NOMO-1 (cell line): ENCODE results near the gene UBP1.
"Not testable (repeated sequence)": the region's sequence is repeated elsewhere in the genome, so short reads cannot be mapped to it uniquely, and the experiment has no call there.

ENCODE experiments used
- DNase-seq, 2 experiments: peaks; one replicate each; lab custom pipeline; 2025; ENCODE audit not compliant: unreplicated experiment in 2 of 2; lab: John Stamatoyannopoulos, UW

Gene UBP1

DNA sequence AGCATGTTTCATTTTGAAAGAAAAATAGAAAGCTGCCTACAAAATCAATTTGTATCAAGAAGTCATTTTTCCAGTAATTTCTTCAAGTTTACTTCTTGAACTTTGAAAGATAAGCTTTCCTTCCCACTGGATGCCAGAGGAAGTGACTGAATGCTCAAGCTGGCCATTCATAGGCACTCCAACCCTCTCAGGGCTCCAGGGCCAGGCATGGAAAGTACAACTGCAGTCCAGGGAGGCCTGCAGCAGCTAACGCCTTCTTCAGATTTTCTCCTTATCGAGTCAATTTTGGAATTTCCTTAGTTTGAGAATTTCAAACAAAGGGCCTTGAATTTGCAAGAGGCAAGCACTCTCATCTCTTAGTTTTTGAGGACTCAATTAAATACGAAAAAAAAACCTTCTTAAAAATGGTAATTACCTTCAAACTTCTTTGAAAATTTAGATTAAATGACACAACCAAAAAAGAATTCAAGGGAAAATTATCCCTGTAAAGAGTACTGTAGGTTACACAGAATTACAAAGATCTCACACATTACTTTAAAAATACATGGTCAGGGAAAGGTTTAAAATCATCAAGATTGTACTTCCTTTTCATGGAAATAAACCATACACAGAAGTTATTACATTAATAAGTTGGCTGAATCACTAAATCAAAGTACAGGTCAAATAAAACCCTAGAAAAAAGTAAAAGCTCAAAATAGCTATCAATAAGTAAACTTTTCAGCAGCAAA lies 2.5 kb downstream of the UBP1 start:
- DNase-seq: peak in 1 of 2 experiments; percentile 9

DNA sequence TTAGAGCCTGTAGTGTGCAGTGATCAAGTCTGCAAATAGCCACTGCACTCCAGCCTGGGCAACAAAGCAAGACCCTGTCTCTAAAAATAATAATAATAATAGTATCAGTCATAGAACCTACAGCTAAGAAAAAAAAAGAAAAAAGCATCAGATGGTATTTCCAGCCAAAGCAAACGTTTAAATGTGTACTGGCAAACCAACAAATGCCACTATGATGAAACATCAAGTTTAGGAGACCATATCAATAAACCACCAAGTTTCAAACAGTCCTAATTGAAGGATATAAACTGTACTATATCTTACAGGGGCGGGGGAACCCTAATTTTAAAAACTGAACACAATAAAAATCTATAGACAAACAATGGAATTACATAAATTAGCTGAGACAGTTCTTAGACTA lies 6.4 kb downstream of the UBP1 start:
- no peak for DNase-seq

DNA sequence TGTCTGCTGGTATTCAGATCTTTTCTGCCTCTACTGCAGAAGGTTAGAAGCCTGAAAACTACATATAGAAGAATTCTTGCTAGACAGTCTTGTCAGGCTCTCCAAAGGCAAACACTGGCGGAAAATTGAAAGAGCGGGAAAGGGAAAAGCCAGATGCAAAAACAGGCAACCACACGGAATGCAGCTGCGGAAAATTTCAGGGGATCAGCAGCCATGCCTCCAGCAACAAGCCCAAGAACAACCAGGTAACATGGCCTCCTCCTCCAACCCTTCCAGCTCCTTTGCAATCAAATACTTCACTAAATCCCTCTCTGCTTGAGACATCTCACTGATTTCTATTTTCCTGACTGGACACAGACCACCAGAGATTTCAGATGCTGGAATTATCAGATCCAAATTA lies 9.6 kb downstream of the UBP1 start:
- DNase-seq: no peak

DNA sequence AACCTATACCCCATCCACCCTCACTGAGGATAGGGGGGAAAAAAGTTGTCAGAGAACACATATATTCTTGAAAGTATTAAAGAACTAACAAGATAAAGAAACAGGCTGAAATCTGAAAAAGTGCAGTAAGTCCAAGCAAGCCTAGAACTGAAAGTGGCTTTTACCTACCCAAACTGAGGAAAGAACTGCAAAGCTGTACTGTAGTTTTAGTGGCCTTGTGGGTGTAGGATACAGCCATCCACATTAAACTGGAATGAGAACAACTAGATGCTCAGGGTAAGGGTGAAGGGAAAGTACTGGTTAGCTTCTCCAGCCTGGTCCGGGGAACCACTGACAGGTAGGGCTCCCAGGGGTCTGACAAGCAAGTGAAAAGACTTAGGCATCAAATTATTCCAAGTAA lies 10.1 kb downstream of the UBP1 start:
- no peak for DNase-seq

DNA sequence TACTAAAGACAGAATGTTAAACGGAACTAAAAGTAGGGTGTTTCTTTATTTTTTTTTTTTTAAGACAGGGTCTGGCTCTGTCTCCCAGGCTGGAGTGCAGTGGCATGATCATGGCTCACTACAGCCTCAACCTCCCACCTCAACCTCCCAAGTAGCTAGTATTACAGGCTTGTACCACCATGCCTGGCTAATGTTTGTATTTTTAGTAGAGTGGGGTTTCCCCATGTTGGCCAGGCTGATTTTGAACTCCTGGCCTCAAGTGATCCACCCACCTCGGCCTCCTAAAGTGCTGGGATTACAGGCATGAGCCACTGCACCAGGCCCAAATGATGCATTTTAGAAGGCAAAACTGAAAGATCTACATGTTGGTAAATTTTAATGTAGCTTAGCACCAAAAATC lies 10.9 kb downstream of the UBP1 start:
- DNase-seq: not testable (repeated sequence)

DNA sequence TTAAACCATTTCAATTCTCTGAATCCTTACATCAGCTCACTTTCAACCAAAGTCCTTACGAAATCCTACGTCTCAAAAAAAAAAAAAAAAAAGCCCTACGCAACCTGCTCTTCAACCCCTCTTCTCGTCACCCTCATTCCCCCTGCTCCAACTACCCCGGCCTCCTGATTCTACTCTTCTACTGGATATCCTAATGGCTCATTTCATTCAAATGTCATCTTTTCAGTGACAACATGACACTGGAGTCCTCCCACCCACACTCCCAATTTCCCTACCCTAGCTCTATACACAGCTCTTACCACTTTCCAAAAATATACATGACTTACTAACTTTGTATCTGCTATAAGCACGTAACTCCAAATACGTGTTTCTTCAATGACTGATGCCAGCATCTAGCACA lies 11.5 kb downstream of the UBP1 start:
- peak in 1 of 2 experiments; percentile 60 for DNase-seq

DNA sequence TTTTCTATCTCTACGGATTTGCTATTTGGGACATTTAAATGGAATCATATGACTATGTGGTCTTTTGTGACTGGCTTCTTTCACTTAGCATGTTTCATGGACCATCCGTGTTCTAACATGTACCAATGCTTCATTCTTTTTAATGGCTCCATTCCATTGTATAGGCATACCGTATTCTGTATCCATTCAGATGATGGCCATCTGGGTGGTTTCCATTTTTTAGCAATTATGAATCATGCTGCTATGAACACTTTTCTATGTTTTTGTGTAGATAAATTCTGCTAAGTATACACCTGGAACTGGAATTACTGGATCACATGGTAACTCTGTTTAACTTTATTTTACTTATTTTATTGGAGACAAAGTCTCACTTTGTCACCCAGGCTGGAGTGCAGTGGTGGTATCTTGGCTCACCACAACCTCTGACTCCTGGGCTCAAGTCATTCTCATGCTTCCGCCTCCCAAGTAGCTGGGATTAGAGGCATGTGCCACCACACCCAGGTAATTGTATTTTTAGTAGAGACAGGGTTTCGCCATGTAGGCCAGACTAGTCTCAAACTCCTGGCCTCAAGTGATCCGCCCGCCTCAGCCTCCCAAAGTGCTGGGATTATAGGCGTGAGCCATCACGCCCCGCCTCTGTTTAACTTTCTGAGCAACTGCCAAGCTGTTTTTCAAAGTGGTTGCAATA lies 13.4 kb downstream of the UBP1 start:
- no peak for DNase-seq

DNA sequence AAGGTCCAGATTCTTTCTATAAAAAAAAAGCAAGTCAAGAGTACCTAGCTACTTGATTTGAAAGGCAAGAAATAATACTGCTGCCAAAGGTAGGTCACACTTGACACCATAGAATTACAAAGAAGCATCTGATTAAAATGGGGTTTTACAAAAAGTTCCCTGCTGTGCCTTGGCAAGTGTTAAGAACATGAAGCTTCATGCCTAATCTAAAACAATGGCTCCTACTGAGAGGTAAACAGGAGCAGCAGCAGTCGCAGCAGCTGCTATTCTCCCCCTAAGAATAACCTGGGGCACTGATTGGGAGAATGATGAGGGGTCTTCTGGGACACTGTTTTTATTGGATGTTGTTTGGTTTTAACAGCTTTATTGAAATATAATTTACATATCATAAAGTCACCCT lies 14.1 kb downstream of the UBP1 start:
- DNase-seq: no peak

DNA sequence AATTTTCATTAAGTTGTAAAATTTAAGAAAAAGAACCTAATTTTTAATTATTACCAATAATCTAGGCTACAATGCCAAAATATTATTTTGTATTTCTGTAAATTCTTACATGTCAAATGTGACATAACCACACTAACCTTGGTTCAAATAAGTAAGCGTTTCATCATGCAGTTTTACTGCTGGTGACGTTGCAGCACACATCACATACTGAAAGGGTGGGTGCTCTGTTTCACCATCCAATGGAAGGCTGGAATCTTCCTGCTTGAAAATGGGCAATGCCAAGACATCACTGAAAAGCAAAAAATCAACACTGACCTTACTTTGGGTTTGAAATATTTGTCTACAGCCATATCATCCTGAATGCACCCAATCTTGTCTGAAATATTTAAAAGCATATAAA lies 14.8 kb downstream of the UBP1 start:
- peak in 1 of 2 experiments; percentile 35 for DNase-seq

DNA sequence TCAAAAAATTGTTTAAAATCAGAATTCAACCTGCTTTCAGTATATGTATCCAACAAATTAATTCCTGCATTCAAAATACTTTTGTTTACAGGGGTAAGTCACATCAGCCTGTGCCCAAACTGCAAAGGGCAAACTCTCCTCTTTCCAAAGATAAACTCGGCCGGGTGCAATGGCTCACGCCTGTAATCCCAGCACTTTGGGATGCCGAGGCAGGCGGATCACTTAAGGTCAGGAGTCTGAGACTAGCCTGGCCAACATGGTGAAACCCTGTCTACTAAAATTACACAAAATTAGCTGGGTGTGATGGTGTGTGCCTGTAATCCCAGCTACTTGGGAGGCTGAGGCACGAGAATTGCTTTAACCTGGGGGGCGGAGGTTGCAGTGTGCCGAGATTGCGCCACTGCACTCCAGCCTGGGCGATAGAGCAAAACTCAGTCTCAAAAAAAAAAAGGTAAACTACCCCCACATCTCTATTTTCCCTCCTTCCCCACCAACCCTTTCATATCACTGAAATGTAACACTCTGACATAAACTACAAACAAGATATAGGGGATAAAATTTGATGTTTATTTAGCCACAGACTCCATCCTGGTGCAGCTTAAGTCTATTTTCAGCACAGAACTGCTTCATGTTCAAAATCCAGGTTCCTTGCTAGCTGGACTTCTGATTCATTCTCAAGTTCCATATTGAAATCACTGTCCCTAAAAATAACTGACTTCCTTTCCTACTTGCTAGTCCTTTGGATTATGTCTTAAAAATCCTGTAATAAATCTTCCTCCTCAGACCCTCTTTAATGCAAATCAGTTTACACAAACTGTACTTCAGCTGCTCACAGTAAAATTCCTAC lies 15.4 kb downstream of the UBP1 start:
- no peak for DNase-seq

DNA sequence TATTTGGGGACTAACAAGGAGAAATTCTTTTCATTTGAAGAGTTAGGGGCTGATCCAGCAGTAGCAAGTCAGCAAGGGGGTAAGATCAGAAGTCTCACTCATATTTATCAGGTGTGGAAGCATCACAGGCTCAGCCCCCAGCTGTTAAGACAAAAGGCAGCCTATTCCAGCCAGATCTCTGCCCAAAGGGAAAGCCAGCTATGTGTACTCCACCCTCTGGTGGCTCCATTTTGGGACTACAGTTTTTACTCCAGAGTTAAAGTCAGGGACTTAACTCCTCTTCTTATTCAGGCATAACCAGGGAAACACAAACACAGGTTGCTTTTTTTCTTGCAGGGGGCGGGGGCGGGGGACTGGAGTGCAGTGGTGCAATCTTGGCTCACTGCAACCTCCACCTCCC lies 19.2 kb downstream of the UBP1 start:
- DNase-seq: no peak

DNA sequence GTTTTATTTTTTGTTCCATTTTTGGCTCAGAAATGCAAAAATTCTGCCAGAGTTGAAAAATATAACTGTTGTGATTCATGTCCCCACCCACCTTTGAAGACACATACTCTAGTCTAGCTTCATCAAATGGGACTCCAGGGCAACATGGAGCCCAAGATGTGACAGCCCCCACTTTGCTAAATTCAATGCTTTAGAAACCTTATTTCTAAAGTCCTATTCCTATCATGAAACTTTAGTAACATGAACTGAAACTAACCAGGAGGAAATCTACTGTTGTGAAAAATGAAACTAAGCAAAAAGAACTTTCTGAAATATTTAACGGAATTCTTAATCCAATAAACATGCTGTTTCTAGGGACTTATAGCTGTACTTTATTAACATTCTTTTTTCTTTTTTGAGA lies 20.3 kb downstream of the UBP1 start:
- peak in 1 of 2 experiments; percentile 75 for DNase-seq

DNA sequence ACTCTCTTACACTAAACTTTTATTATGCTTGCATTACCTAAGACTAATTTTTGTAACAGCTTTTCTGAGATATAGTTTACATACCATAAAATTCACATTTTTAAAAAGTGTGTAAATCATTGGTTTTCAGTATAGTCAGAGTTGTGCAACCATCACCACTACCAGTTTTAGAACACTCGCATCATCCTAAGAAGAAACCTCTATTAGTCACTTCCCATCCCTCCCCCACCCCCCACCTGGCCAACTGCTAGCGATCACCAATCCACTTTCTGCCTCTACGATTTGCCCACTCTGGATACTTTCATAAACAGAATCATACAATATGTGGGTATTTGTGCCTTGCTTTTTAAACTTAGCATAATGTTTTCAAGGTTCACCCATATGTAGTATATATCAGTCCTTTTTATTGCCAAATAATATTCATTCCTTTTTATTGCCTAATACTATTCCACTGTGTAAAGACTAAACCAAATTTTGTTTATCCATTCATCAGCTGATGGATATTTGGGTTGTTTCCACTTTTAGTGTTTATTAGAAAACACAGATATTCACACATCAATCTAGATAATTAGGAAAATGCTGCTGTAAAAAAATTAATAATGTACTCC lies 23.0 kb downstream of the UBP1 start:
- peak; percentile 38 to 75 for DNase-seq

DNA sequence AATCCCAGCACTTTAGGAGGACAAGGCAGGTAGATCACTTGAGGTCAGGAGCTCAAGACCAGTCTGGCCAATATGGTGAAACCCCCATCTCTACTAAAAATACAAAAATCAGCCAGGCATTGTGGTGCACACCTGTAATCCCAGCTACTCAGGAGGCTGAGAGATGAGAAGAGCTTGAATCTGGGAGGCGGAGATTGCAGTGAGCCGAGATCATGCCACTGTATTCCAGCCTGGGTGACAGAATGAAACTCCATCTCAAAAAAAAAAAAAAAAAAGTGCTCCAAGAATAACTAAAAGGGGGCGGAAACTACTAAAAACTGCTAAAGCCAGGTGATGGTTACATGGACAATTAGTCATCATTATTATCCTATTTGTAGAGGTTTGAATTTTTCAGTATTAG lies 29.4 kb downstream of the UBP1 start:
- not testable (repeated sequence) for DNase-seq

DNA sequence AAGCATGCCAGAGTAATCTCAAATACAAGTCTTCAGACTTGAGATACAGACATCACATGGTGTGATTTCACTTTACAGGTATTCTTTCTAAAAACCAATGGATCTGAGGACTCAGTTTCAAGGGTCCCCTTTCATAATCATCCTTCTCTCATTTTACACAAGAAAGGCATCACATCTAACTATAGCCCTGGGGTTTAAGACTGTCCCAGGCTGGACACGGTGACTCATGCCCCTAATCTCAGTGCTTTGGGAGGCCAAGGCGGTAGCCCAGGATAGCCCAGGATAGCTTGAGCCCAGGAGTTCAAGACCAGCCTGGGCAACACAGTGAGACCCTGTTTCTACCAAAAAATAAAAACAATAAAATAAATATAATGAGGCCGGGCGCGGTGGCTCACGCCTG lies 36.4 kb downstream of the UBP1 start:
- no peak for DNase-seq

DNA sequence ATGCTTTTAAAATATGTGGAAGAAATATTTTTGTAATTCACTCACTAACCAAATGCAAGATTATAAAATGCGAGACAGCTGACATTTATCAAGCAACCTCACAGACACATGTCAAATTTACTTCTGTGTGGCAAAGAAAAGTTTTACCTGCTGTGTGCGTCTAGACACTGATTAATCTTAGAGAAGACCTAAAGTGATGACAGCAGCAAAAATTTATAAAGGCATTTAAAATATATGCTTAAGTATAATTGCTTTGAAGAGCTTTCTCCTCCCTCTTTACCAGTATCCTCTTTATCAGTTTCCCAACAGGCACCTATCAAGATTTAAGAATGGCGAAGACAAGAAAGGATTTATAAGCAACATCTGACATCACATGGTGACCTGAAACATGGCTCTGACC lies 37.3 kb downstream of the UBP1 start:
- DNase-seq: no peak

DNA sequence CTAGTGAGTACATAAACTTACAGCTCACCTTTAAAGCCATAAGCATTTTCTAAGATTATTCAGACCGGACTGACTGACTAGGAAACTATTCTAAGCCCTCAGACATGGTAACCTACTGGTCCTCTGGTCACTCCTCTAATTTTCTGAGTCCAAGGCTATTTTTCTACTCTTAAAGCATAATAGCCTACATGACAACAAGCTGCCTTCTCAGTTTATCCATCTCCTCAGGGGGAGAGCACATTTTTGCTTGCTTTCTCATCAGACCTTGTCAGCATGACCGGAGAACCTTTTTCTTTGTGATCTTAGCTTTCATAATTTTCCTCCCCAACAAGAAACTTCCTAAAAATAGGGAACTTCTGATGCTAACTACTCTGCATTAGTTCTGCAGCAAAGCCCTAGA lies 38.4 kb downstream of the UBP1 start:
- DNase-seq: no peak

DNA sequence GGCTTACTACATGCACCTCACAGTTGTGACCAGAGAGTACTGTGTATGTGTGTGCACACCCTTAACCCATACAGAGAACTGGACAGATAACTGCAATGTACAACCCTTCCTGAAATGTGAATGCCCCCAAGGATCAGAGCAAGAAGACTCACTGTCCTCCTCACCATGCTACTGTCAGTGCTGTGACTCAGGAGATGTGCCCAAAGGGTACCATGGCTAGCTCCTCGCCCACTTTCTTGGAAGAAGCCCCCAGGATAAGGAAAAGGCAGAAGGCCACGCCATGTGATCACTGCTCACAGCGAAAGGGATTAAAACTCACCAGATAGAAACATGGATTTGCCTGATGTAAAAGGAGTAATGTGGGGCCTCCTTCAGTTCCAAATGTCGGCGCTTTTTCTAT lies 41.8 kb downstream of the UBP1 start:
- DNase-seq: no peak

DNA sequence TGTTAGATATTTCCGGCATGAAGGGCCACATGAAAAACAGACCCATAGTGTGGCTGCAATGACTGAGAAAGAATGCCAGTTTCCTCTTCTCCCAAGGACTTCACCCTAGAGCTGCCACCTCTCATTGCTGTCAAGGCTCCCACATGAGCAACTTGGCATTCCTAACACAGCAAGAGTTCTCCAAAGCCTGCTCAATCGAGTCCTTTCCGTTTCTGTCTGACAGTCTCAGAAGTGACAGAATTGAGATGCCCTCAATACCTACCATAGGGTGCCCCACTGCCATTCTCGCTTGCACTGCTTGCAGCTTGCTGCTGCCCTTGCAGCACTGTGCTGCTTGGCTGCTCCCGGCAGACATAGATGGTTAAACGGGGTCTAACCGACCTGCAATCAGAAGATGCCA lies 44.3 kb downstream of the UBP1 start:
- no peak for DNase-seq

DNA sequence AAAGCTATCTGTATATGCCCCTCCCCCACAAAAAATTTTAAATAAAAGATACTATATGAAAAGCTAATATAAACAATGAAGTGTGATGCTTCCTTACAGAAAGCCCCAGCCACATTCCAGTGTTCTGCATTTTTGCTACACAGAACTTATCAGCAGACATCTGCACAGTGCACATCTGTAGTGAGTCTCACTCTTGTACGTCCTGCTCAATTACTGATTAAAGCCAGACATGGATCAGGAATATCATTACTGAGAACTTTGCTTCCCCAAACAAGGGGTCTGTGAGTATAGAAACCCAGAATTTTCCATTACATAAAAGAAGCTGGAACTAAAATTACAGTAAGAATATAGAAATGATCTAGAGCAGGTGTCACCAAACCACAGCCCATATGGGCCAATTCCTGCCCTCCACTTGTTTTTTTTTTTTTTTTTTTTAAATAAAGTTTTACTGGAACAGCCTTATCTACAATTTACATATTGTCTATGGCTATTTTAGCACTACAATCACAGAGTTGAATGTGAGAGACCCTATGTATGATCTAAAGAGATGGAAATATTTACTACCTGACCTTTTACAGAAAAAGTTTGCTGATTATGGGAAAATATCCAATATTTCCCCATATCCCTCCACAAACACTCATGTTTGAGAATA lies 45.7 kb downstream of the UBP1 start:
- DNase-seq: no peak

DNA sequence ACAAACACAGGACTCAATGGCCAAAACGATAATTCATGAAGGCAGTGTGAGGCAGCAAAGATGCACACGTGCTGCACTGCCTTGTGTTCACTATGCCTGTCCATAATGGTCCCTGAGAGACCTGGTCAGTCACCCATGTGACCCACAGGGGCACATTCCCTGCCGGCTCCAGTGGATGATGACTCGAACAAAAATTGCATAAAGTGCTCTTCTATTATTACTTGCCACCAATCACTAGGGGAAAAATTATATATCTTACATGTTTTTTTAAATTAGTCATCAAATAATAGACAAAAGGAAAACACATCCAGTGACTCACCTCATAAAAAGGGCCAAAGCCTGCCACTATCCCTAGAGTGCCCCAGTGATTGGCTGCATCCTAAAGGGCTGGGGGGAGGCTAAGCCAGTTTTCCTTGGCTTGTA lies 47.5 kb downstream of the UBP1 start:
- DNase-seq: no peak
